HepG2 (cell line): ENCODE measurements around the gene MATK. TPM values are rescaled to one million over a fixed set of nuclear protein-coding genes. Genes with fewer than 3 reads are reported as not detected.

Experiments
- ARID2 ChIP-seq: sonication (generic); formaldehyde crosslinking; IDR thresholded peaks from 2 replicates; pipeline ENCODE4 v1.8.1; 2022; ENCODE audit warnings: mild to moderate bottlenecking, missing genetic modification reagents, borderline replicate concordance
- ATRX ChIP-seq: sonication (generic); formaldehyde crosslinking; IDR thresholded peaks from 2 replicates; pipeline ENCODE4 v1.4.0; 2020; ENCODE audit warnings: missing genetic modification reagents, borderline replicate concordance
- GFI1 ChIP-seq: sonication (generic); formaldehyde crosslinking; IDR thresholded peaks from 2 replicates; pipeline ENCODE4 v1.5.0; 2020; ENCODE audit warnings: missing genetic modification reagents, mild to moderate bottlenecking, borderline replicate concordance
- HCFC1 ChIP-seq: fragments of 150-350 bp; IDR thresholded peaks from 2 replicates; pipeline ENCODE4 v1.6.1; 2014; ENCODE audit warnings: low read depth, low read length
- HOXA3 ChIP-seq: sonication (generic); formaldehyde crosslinking; IDR thresholded peaks from 2 replicates; pipeline ENCODE4 v1.5.0; 2020; ENCODE audit warnings: missing genetic modification reagents
- KDM5B ChIP-seq: sonication (generic); formaldehyde crosslinking; IDR thresholded peaks from 2 replicates; pipeline ENCODE4 v1.4.0; 2020; ENCODE audit warnings: missing genetic modification reagents, mild to moderate bottlenecking, borderline replicate concordance
- KLF11 ChIP-seq: IDR thresholded peaks from 2 replicates; pipeline ENCODE4 v1.6.1; 2016; ENCODE audit warnings: missing compliant biosample characterization
- MEF2D ChIP-seq: sonication (generic); formaldehyde crosslinking; IDR thresholded peaks from 2 replicates; pipeline ENCODE4 v1.5.1; 2020; ENCODE audit warnings: mild to moderate bottlenecking, missing genetic modification reagents
- NR3C1 ChIP-seq: sonication (generic); formaldehyde crosslinking; IDR thresholded peaks from 2 replicates; pipeline ENCODE4 v1.4.0; 2020; ENCODE audit warnings: missing genetic modification reagents
- SNAI1 ChIP-seq: sonication (generic); formaldehyde crosslinking; IDR thresholded peaks from 2 replicates; pipeline ENCODE4 v1.5.0; 2020; ENCODE audit warnings: mild to moderate bottlenecking, missing genetic modification reagents, borderline replicate concordance
- SP1 ChIP-seq, 2 experiments: fragments of 450-650 bp in 1 of 2; sonication (generic) in 1 of 2; formaldehyde crosslinking in 1 of 2; IDR thresholded peaks; 2 replicates each; pipeline versions ENCODE4 v1.4.0 to v1.6.1; 2016 to 2020; ENCODE audit warnings: missing genetic modification reagents in 1 of 2
- SP140L ChIP-seq: sonication (generic); formaldehyde crosslinking; IDR thresholded peaks from 2 replicates; pipeline ENCODE4 v1.4.0; 2020; ENCODE audit warnings: missing genetic modification reagents, borderline replicate concordance
- TBL1XR1 ChIP-seq: fragments of 150-350 bp; IDR thresholded peaks from 2 replicates; pipeline ENCODE4 v1.6.1; 2014; ENCODE audit warnings: borderline replicate concordance, low read length; ENCODE audit not compliant: partially characterized antibody
- TBX3 ChIP-seq: fragments of 450-650 bp; IDR thresholded peaks from 2 replicates; pipeline ENCODE4 v1.6.1; 2017; ENCODE audit warnings: antibody characterized with exemption, mild to moderate bottlenecking, inconsistent platforms, borderline replicate concordance
- ZNF180 ChIP-seq: sonication (generic); formaldehyde crosslinking; IDR thresholded peaks from 2 replicates; pipeline ENCODE4 v1.4.0; 2020; ENCODE audit warnings: low read depth, missing genetic modification reagents, borderline replicate concordance
- ZNF235 ChIP-seq: sonication (generic); formaldehyde crosslinking; IDR thresholded peaks from 2 replicates; pipeline ENCODE4 v1.8.1; 2023; ENCODE audit warnings: mild to moderate bottlenecking, missing genetic modification reagents, borderline replicate concordance
- ZNF3 ChIP-seq: IDR thresholded peaks from 2 replicates; pipeline ENCODE4 v1.7.0; 2017; ENCODE audit warnings: inconsistent platforms
- ZNF367 ChIP-seq: sonication (generic); formaldehyde crosslinking; IDR thresholded peaks from 2 replicates; pipeline ENCODE4 v1.4.0; 2020; ENCODE audit warnings: missing genetic modification reagents, borderline replicate concordance
- ZNF414 ChIP-seq: sonication (generic); formaldehyde crosslinking; IDR thresholded peaks from 2 replicates; pipeline ENCODE4 v1.5.0; 2020; ENCODE audit warnings: missing genetic modification reagents
- ZNF496 ChIP-seq: sonication (generic); formaldehyde crosslinking; IDR thresholded peaks from 2 replicates; pipeline ENCODE4 v1.8.1; 2023; ENCODE audit warnings: mild to moderate bottlenecking, moderate library complexity, missing genetic modification reagents; ENCODE audit not compliant: insufficient replicate concordance
- ZNF501 ChIP-seq: sonication (generic); formaldehyde crosslinking; IDR thresholded peaks from 2 replicates; pipeline ENCODE4 v1.5.1; 2020; ENCODE audit warnings: mild to moderate bottlenecking, moderate library complexity, missing genetic modification reagents
- ZNF564 ChIP-seq: sonication (generic); formaldehyde crosslinking; IDR thresholded peaks from 2 replicates; pipeline ENCODE4 v1.8.1; 2023; ENCODE audit warnings: mild to moderate bottlenecking, missing genetic modification reagents
- ZNF577 ChIP-seq: sonication (generic); formaldehyde crosslinking; IDR thresholded peaks from 2 replicates; pipeline ENCODE4 v1.4.0; 2020; ENCODE audit warnings: mild to moderate bottlenecking, low read depth, missing genetic modification reagents, borderline replicate concordance
- ZNF678 ChIP-seq: sonication (generic); formaldehyde crosslinking; IDR thresholded peaks from 2 replicates; pipeline ENCODE4 v1.4.0; 2020; ENCODE audit warnings: mild to moderate bottlenecking, missing genetic modification reagents
- ZNF720 ChIP-seq: sonication (generic); formaldehyde crosslinking; IDR thresholded peaks from 2 replicates; pipeline ENCODE4 v1.4.0; 2020; ENCODE audit warnings: missing genetic modification reagents
- polyA plus RNA-seq, 8 experiments: library from polyadenylated mRNA; depleted of rRNA in 3 of 8; stranded (reverse) in 7 of 8; unstranded in 1 of 8; fragments of >200 nt; fragmentation: Illumina TruSeq in 4 of 8; extraction: Trizol in 4 of 8; gene quantifications; 2 replicates each; pipeline versions ENCODE4 v1.2.1 to v1.2.3, GENCODE V29; 2011 to 2016; ENCODE audit warnings: low read depth in 4 of 8, missing spikeins in 1 of 8, mixed read lengths in 1 of 8; ENCODE audit not compliant: insufficient read depth in 1 of 8
- total RNA-seq, 5 experiments: library from RNA; depleted of rRNA; stranded (reverse); fragments of >200 nt; fragmentation: Illumina TruSeq; extraction: Trizol; gene quantifications; 2 replicates each; pipeline ENCODE4 v1.2.3, GENCODE V29; 2016; ENCODE audit warnings: low read depth in 1 of 5
- TF ChIP-seq, protein P1 (sequence below): sonication (generic); formaldehyde crosslinking; IDR thresholded peaks from 2 replicates; pipeline ENCODE4 v1.4.0; 2020; ENCODE audit warnings: missing genetic modification reagents
- TF ChIP-seq, protein P2 (sequence below): sonication (generic); formaldehyde crosslinking; IDR thresholded peaks from 2 replicates; pipeline ENCODE4 v1.4.0; 2020; ENCODE audit warnings: mild to moderate bottlenecking, missing genetic modification reagents
- TF ChIP-seq, protein P3 (sequence below): sonication (generic); formaldehyde crosslinking; IDR thresholded peaks from 2 replicates; pipeline ENCODE4 v1.4.0; 2020; ENCODE audit warnings: mild to moderate bottlenecking, low read depth, missing genetic modification reagents
- TF ChIP-seq, protein P4 (sequence below): sonication (generic); formaldehyde crosslinking; IDR thresholded peaks from 2 replicates; pipeline ENCODE4 v1.5.0; 2020; ENCODE audit warnings: mild to moderate bottlenecking, low read depth, missing genetic modification reagents, borderline replicate concordance
- TF ChIP-seq, protein P5 (sequence below): sonication (generic); formaldehyde crosslinking; IDR thresholded peaks from 2 replicates; pipeline ENCODE4 v1.5.0; 2020; ENCODE audit warnings: missing genetic modification reagents, mild to moderate bottlenecking, borderline replicate concordance

The MATK gene
- total and polyA plus RNA-seq, 2 of the 13 experiments (the other 11 are each of a cell fraction or from before 2014, with no cell fraction given) = 0.09 TPM; not detected in 1

DNA sequence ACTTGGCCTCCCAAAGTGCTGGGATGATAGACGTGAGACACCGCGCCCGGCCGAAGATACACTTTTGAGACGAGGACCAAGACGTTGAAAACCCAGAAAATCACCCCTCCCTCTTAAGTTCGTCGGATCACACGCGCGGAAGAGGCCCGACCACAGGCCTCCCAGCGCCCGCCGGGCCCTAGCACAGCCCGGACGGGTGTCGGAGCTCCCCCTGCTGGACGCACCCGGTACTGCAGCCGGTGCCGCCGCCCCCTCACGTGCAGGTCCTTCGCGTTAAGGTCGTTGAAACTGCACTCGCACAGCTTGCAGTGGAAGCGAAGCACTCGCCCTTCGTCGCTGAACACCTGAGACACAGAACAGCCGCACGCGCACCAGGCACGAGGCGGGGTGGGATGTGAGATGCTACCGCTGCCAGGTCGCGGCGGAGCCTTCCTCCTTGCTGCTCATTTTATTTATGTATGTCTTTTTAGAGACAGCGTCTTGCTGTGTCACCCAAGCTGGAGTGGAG, 35.7 kb upstream of the MATK start (continued):
- TF ChIP-seq ATRX (no peak), TBL1XR1 (no peak), ZNF720 (no peak), KLF11 (CRISPR knock-in tag) (no peak), SP1 (IDR thresholded peaks at IDR 0.05) (no peak), SP1 (CRISPR knock-in tag; IDR thresholded peaks at IDR 0.05) (peak; percentile 67), ZNF577 (CRISPR knock-in tag) (no peak), HCFC1 (no peak), ZNF496 (CRISPR knock-in tag) (no peak), ARID2 (CRISPR knock-in tag) (no peak), SP140L (CRISPR knock-in tag) (no peak), TBX3 (no peak), ZNF180 (CRISPR knock-in tag) (no peak), MEF2D (no peak), ZNF564 (no peak), ZNF3 (CRISPR knock-in tag) (no peak), GFI1 (CRISPR knock-in tag) (no peak), ZNF501 (0 out of 2 replicates have a peak, but pooled peaks have one; percentile 34), ZNF235 (no peak), NR3C1 (no peak), ZNF414 (CRISPR knock-in tag) (no peak), KDM5B (no peak), ZNF367 (no peak), ZNF678 (CRISPR knock-in tag) (no peak), HOXA3 (CRISPR knock-in tag) (peak; percentile 33; the same call in 1 of the 2 replicates), SNAI1 (CRISPR knock-in tag) (no peak)
- TF ChIP-seq, protein P1, sequence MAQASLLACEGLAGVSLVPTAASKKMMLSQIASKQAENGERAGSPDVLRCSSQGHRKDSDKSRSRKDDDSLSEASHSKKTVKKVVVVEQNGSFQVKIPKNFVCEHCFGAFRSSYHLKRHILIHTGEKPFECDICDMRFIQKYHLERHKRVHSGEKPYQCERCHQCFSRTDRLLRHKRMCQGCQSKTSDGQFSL (CRISPR knock-in tag) = no peak
- TF ChIP-seq, protein P2, sequence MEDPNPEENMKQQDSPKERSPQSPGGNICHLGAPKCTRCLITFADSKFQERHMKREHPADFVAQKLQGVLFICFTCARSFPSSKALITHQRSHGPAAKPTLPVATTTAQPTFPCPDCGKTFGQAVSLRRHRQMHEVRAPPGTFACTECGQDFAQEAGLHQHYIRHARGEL = no peak
- TF ChIP-seq, protein P3, sequence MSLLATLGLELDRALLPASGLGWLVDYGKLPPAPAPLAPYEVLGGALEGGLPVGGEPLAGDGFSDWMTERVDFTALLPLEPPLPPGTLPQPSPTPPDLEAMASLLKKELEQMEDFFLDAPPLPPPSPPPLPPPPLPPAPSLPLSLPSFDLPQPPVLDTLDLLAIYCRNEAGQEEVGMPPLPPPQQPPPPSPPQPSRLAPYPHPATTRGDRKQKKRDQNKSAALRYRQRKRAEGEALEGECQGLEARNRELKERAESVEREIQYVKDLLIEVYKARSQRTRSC (CRISPR knock-in tag) = no peak
- TF ChIP-seq, protein P4, sequence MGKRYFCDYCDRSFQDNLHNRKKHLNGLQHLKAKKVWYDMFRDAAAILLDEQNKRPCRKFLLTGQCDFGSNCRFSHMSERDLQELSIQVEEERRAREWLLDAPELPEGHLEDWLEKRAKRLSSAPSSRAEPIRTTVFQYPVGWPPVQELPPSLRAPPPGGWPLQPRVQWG = no peak
- TF ChIP-seq, protein P5, sequence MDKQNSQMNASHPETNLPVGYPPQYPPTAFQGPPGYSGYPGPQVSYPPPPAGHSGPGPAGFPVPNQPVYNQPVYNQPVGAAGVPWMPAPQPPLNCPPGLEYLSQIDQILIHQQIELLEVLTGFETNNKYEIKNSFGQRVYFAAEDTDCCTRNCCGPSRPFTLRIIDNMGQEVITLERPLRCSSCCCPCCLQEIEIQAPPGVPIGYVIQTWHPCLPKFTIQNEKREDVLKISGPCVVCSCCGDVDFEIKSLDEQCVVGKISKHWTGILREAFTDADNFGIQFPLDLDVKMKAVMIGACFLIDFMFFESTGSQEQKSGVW (CRISPR knock-in tag) = no peak
